ENCODE data around the gene ACOT8. TPM values are rescaled to one million over a fixed set of nuclear protein-coding genes. Genes with fewer than 3 reads are reported as not detected.

ACOT8 gene
- total and polyA plus RNA-seq, 2 donors (not counting 1 experiment from before 2014, with no cell fraction given), result 32.4 to 64.7 TPM

DNA sequence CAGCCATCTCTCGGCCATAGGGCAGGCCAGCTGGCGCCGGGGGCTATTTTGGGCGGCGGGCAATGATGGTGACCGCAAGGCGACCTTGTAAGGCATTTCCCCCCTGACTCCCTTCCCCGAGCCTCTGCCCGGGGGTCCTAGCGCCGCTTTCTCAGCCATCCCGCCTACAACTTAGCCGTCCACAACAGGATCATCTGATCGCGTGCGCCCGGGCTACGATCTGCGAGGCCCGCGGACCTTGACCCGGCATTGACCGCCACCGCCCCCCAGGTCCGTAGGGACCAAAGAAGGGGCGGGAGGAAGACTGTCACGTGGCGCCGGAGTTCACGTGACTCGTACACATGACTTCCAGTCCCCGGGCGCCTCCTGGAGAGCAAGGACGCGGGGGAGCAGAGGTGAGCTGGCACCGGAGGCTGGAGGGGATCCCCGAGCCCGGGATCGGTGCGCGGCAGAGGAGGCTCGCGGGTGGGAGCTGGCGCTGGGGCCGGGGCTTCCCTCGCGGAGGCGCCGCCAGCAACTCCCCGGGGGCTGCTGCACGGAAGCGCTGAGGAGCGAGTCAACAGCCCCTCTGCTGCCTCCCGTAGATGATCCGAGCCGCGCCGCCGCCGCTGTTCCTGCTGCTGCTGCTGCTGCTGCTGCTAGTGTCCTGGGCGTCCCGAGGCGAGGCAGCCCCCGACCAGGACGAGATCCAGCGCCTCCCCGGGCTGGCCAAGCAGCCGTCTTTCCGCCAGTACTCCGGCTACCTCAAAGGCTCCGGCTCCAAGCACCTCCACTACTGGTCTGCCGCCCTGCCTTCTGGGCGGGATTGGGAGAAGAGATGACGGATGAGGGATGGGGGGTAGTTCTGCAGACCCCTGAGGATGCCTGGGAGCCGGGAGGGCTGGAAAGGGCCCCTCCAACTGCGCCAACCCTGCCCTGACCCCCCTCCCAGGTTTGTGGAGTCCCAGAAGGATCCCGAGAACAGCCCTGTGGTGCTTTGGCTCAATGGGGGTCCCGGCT, 34.1 kb upstream of the ACOT8 start, which contains the start of the genes CTSA and NEURL2:
CTSA (plus strand) TSS at position 351 of the 999 bp plus-strand sequence; CDS start at position 585, 234 bp downstream.
NEURL2 (minus strand) TSS at position 224 of the 999 bp plus-strand sequence; CDS start at position 7, 217 bp downstream.
- ChIA-PET CTCF (interaction anchor here (1.8 to 3.2 kb wide), 4 partner anchors 10 to 92 kb away, joined by 9 to 24 read pairs (median 11); partner anchors contain the start of gene ZSWIM1), POLR2A (interaction anchor here (0.5 to 5.3 kb wide), 8 partner anchors 10 to 92 kb away, joined by 4 to 41 read pairs (median 6); partner anchors contain the start of genes ACOT8, PCIF1, ZNF335 and ZSWIM1)
- Histone ChIP-seq H3K9ac (ENCODE audit: low read length) (peak within 1 kb of the TSS; percentile 85), H3K9me3 (ENCODE audit: control extremely low read depth in 1 of 3, control insufficient read depth in 2 of 3, insufficient read depth in 1 of 3, low read length in 2 of 3) (no peaks in the 10 kb centered on the region), H3K79me2 (ENCODE audit: control insufficient read depth, insufficient read depth, low read length) (peaks cover 7% of the 10 kb centered on the region), H3K4me1 (ENCODE audit: control insufficient read depth in 2 of 2, insufficient read depth in 2 of 2, low read length in 2 of 2) (peaks cover 24 to 29% of the 10 kb centered on the region in 2 donors), H3K36me3 (replicated peaks in 1 of 2; ENCODE audit: control extremely low read depth in 1 of 2, control insufficient read depth in 1 of 2, extremely low read depth in 1 of 2, insufficient read depth in 2 of 2, low read length in 1 of 2) (peaks cover 0 to 19% of the 10 kb centered on the region in 2 experiments), H3K27me3 (replicated peaks in 1 of 4; ENCODE audit: control extremely low read depth in 1 of 4, control insufficient read depth in 3 of 4, insufficient read depth in 4 of 4, low read length in 3 of 4) (no peaks in the 10 kb centered on the region), H4K20me1 (ENCODE audit: control insufficient read depth, insufficient read depth, low read length, poor library complexity, severe bottlenecking) (no peaks in the 10 kb centered on the region), H2AFZ (ENCODE audit: insufficient read depth, low read depth, low read length, poor library complexity, severe bottlenecking) (peak within 1 kb of the TSS; percentile 93), H3K27ac (ENCODE audit: low read length in 2 of 2) (peak within 1 kb of the TSS; percentile 51 to 80), H3K4me2 (replicated peaks; ENCODE audit: low read depth, low read length, poor library complexity, severe bottlenecking) (peak within 1 kb of the TSS; percentile 99), H3K4me3 (ENCODE audit: control extremely low read depth in 1 of 5, extremely low read depth in 1 of 5, insufficient read depth in 1 of 5, low read depth in 2 of 5, low read length in 4 of 5) (peak within 1 kb of the TSS; percentile 22 to 95 (median 78))
- TF ChIP-seq, protein P1, sequence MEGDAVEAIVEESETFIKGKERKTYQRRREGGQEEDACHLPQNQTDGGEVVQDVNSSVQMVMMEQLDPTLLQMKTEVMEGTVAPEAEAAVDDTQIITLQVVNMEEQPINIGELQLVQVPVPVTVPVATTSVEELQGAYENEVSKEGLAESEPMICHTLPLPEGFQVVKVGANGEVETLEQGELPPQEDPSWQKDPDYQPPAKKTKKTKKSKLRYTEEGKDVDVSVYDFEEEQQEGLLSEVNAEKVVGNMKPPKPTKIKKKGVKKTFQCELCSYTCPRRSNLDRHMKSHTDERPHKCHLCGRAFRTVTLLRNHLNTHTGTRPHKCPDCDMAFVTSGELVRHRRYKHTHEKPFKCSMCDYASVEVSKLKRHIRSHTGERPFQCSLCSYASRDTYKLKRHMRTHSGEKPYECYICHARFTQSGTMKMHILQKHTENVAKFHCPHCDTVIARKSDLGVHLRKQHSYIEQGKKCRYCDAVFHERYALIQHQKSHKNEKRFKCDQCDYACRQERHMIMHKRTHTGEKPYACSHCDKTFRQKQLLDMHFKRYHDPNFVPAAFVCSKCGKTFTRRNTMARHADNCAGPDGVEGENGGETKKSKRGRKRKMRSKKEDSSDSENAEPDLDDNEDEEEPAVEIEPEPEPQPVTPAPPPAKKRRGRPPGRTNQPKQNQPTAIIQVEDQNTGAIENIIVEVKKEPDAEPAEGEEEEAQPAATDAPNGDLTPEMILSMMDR (IDR thresholded peaks at IDR 0.05), result no peak
- TF ChIP-seq EZH2 (IDR thresholded peaks at IDR 0.05; ENCODE audit: borderline replicate concordance, insufficient read depth, low read depth, low read length, poor library complexity, severe bottlenecking), result no peak
- under 1% methylated on average over 74 of the region's 78 CpGs for WGBS (ENCODE audit: insufficient coverage)
- peak within 1 kb of the TSS; percentile 96 for H3K27ac Mint-ChIP-seq
- no peaks in the 10 kb centered on the region for H3K27me3 Mint-ChIP-seq
- intact Hi-C loops (cut with micrococcal nuclease), result loop anchor here (1.0 to 2.0 kb wide), 9 partner anchors 10 to 100 kb away; partner anchors contain the start of genes ACOT8, DNTTIP1, UBE2C and WFDC3
- ATAC-seq (ENCODE audit: low read depth) (peak; percentile 83), DNase-seq (peak; percentile 91)
- H3K9me3 Mint-ChIP-seq (ENCODE audit: insufficient read depth), result no peaks in the 10 kb centered on the region
- H3K4me1 Mint-ChIP-seq, result peaks cover 31% of the 10 kb centered on the region
- peak within 1 kb of the TSS; percentile 97 for H3K4me3 Mint-ChIP-seq

Measured in B cell (primary cell).